ENCODE data around the gene JUN. TPM values are rescaled to one million over a fixed set of nuclear protein-coding genes. Genes with fewer than 3 reads are reported as not detected.

The JUN gene
- total RNA-seq (2022; extraction: Qiagen RNA extraction), result 32.0 to 45.8 TPM (median 40.9 TPM) in 5 replicates

GRCh38 chr1:58783993-58784757 is at the start of gene JUN:
Gene JUN (minus strand): TSS chr1:58784047. CDS start chr1:58783070, 977 bp downstream.

Other genes starting within 250 kb of the JUN start
- gene OMA1, start 237.3 kb downstream of the JUN start, total RNA-seq (2022; extraction: Qiagen RNA extraction), result 4.7 to 6.3 TPM (median 5.7 TPM) in 5 replicates
- not detected in 5 replicates for gene TACSTD2, start 206.8 kb downstream of the JUN start, total RNA-seq (2022; extraction: Qiagen RNA extraction)
- 4.4 to 6.2 TPM (median 5.1 TPM) in 5 replicates for gene MYSM1, start 84.0 kb downstream of the JUN start, total RNA-seq (2022; extraction: Qiagen RNA extraction)

All from A549 treated with CORT108297 at 1 μM for 4 hours (cell line).